Adrenal gland (tissue), 12 donors: ENCODE data around the gene ACAN. TPM values are rescaled to one million over a fixed set of nuclear protein-coding genes. Genes with fewer than 3 reads are reported as not detected.

Experiments used
- DNase-seq, 7 donors: peaks; one replicate each; pipeline ENCODE4 v3.0.0-alpha.2; 2019 to 2020
- H3K27ac ChIP-seq, 5 donors: fragments of 200-600 bp; sonication (generic) in 4 of 5; 1 replicate in 3 of 5; 2 replicates in 2 of 5; pipeline versions ENCODE4 v1.5.1 to v1.8.0; 2016 to 2020; ENCODE audit warnings: mild to moderate bottlenecking in 1 of 5
- H3K27me3 ChIP-seq: fragments of 200-600 bp; 2 replicates; pipeline ENCODE4 v1.8.0; 2021
- H3K36me3 ChIP-seq, 2 donors: fragments of 200-600 bp; replicated peaks in 1 of 2; 1 replicate in 1 of 2; 2 replicates in 1 of 2; pipeline versions ENCODE4 v1.5.1 to v1.8.0; 2018 to 2022
- H3K4me1 ChIP-seq, 2 donors: fragments of 200-600 bp; replicated peaks in 1 of 2; 1 replicate in 1 of 2; 2 replicates in 1 of 2; pipeline versions ENCODE4 v1.5.1 to v1.8.0; 2018 to 2021
- H3K4me3 ChIP-seq, 4 donors: fragments of 200-600 bp; sonication (generic) in 3 of 4; one replicate each; pipeline ENCODE4 v1.5.1; 2016 to 2018
- H3K9me3 ChIP-seq, 3 donors: fragments of 200-600 bp; sonication (generic) in 1 of 3; replicated peaks in 1 of 3; 1 replicate in 2 of 3; 2 replicates in 1 of 3; pipeline versions ENCODE4 v1.5.1 to v1.8.0; 2016 to 2021
- POLR2A ChIP-seq, 2 donors: fragments of 450-650 bp; IDR thresholded peaks; one replicate each; pipeline ENCODE4 v1.6.1; 2017; ENCODE audit warnings: antibody characterized with exemption in 2 of 2, mild to moderate bottlenecking in 2 of 2, moderate library complexity in 1 of 2
- WGBS, 4 donors: extraction: QIAGEN DNeasy Blood & Tissue Kit in 2 of 4; methylation state at CpG; one replicate each; pipeline versions ENCODE4 v1.1.5 to v1.1.7; 2013 to 2017; 5-methylcytosine and 5-hydroxymethylcytosine counted together
- intact Hi-C, 2 donors: fragments of 100-400 bp; cut with DNase I; formaldehyde crosslinking; loops; one replicate each; pipeline versions ENCODE4 v1.14.1 to v1.15.0; 2022 to 2023
- polyA plus RNA-seq, 3 donors: library from polyadenylated mRNA; stranded (reverse); fragments of 200-250 nt in 2 of 3; fragments of 350-450 nt in 1 of 3; fragmentation: Illumina TruSeq in 1 of 3; extraction: RNeasy Lipid Tissue Mini Kit (QIAGEN cat#74804) in 1 of 3; gene quantifications; one replicate each; pipeline ENCODE4 v1.2.3, GENCODE V29; 2013 to 2014
- total RNA-seq, 9 donors: library from RNA; depleted of rRNA in 4 of 9; stranded (reverse); fragments of >200 nt in 4 of 9; fragments of 120-200 nt in 1 of 9; fragmentation: NEBNext Ultra II Directional in 1 of 9; extraction: Animal tissue kit (Norgen Biotek cat#: 25700) in 1 of 9; gene quantifications; one replicate each; pipeline versions ENCODE4 v1.1.0 to v1.2.4, GENCODE V29; 2013 to 2023
- TF ChIP-seq, protein P1 (sequence below), 6 experiments: fragments of 450-650 bp in 4 of 6; fragments of 200-600 bp in 2 of 6; sonication (generic) in 1 of 6; IDR thresholded peaks; 1 replicate in 5 of 6; 2 replicates in 1 of 6; pipeline versions ENCODE4 v1.5.1 to v1.8.0; 2016 to 2021; ENCODE audit warnings: antibody characterized with exemption in 6 of 6, mild to moderate bottlenecking in 2 of 6, moderate library complexity in 1 of 6
- donor health status: healthy with polysubstance abuse.
- donor health status: Bipolar disorder and iron deficiency.
- donor health status: DM: yes; HTN: yes; CAD: no.
- donor health status: DM: no; HTN: no; CAD: no.
- donor health status: DM: no; HTN: no; CAD: no.
- donor health status: DM: yes; HTN: yes; CAD: no.

ACAN gene
- total and polyA plus RNA-seq, 12 donors = 0.04 to 2.4 (median 0.42) TPM

DNA sequence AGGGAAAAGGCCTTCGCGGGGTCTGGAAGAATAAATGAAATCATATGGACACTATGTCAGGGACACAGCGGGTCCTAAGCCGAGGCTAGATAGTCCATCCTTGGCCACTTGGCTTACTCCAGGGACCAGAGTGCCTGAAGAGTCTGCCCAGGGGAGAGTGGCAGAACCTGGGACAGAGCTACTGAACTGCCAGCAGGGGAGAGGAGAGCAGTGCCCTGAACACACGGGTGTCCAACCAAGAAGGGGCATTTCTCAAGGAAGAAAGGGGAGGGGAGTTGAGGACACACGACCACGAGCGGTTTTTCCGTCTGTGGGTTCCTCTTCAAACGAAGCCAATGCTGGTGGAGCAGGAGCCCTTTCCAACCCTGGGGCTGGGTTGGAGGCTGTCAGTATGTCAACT lies 1.0 kb downstream of the ACAN start:
- DNase-seq = no peak
- no peak overlapping the region for H3K27ac ChIP-seq
- intact Hi-C loops = no loop called here
- H3K27me3 ChIP-seq = peaks cover 38% of the 10 kb centered on the region
- no peak overlapping the region for H3K4me3 ChIP-seq
- H3K4me1 ChIP-seq = no peaks in the 10 kb centered on the region
- no peaks in the 10 kb centered on the region for H3K36me3 ChIP-seq
- H3K9me3 ChIP-seq = no peaks in the 10 kb centered on the region
- TF ChIP-seq POLR2A (IDR thresholded peaks at IDR 0.05) = no peak
- TF ChIP-seq, protein P1, sequence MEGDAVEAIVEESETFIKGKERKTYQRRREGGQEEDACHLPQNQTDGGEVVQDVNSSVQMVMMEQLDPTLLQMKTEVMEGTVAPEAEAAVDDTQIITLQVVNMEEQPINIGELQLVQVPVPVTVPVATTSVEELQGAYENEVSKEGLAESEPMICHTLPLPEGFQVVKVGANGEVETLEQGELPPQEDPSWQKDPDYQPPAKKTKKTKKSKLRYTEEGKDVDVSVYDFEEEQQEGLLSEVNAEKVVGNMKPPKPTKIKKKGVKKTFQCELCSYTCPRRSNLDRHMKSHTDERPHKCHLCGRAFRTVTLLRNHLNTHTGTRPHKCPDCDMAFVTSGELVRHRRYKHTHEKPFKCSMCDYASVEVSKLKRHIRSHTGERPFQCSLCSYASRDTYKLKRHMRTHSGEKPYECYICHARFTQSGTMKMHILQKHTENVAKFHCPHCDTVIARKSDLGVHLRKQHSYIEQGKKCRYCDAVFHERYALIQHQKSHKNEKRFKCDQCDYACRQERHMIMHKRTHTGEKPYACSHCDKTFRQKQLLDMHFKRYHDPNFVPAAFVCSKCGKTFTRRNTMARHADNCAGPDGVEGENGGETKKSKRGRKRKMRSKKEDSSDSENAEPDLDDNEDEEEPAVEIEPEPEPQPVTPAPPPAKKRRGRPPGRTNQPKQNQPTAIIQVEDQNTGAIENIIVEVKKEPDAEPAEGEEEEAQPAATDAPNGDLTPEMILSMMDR (IDR thresholded peaks at IDR 0.05) = no peak
- 56 to 63% (median 57%) methylated on average over 10 of the region's 10 CpGs for WGBS, 4 donors

DNA sequence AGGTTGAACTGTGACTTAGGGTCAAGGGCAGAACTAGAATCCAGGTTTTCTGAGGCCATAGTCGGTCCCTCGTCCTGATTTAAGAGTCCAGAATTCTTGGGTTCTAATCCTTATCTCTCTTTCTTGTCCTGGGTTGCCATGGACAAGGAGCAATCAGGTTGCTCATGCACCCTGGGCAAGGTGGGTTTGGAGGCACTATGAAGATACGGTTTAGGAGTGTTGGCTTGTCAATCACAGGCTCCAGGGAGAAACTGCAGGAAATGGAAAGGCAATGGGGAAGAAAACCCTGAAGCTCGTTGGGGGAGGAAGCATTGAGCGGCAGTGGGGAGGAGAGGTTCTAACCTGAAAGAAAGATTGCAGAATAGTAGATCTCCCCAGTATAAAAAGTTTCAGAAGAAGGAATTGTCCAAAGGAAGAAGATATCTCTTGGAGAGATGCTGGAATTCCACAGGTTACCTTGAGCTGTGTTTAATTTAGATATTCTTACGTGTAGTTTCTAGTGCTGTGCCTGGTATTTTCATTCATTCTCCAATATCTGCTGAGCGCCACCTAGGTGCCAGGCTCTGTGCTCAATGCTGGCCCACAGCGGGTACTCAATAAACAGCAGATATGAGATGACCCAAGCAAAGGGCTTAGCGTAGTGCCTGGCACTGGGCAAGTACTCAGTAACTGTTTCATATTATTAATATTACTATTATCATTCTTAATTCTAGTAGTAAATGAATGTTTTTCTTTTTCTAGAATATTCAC lies 2.0 kb downstream of the ACAN start:
- no peak for DNase-seq
- Histone ChIP-seq H3K27me3 (peaks cover 36% of the 10 kb centered on the region), H3K4me3 (no peak overlapping the region), H3K27ac (no peak overlapping the region), H3K4me1 (no peaks in the 10 kb centered on the region), H3K9me3 (no peaks in the 10 kb centered on the region), H3K36me3 (no peaks in the 10 kb centered on the region)
- TF ChIP-seq, protein P1 (IDR thresholded peaks at IDR 0.05) = no peak
- no peak for TF ChIP-seq POLR2A (IDR thresholded peaks at IDR 0.05)
- intact Hi-C loops = no loop called here
- WGBS, 4 donors = 56 to 65% (median 62%) methylated on average over 9 of the region's 9 CpGs

DNA sequence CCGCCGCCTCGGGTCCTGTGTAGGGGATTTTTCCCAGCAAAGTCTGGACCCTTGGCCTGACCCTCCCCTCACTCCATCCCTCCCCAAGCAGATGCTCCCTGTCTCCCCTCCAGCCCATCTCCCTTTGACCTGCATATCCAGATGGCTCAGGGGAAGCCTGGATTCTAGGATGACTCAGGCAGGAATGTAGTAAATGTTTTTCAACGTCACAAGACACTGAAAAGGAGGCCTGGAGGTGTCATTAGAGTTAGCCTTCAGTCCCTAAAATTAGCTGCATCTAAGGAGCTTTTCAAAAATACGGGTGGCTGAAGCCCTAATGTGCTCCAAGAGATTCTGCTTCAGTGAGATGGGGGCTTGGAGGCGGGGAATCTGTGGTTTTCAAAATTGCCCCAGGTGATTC lies 7.2 kb downstream of the ACAN start:
- H3K9me3 ChIP-seq = no peaks in the 10 kb centered on the region
- peaks cover 6% of the 10 kb centered on the region for H3K27me3 ChIP-seq
- no peaks in the 10 kb centered on the region for H3K36me3 ChIP-seq
- intact Hi-C loops = no loop called here
- WGBS, 4 donors = 73 to 85% (median 80%) methylated on average over 6 of the region's 6 CpGs
- H3K27ac ChIP-seq = no peak overlapping the region
- DNase-seq = no peak
- no peaks in the 10 kb centered on the region for H3K4me1 ChIP-seq
- TF ChIP-seq, protein P1 (IDR thresholded peaks at IDR 0.05) = no peak
- TF ChIP-seq POLR2A (IDR thresholded peaks at IDR 0.05) = no peak
- no peak overlapping the region for H3K4me3 ChIP-seq

DNA sequence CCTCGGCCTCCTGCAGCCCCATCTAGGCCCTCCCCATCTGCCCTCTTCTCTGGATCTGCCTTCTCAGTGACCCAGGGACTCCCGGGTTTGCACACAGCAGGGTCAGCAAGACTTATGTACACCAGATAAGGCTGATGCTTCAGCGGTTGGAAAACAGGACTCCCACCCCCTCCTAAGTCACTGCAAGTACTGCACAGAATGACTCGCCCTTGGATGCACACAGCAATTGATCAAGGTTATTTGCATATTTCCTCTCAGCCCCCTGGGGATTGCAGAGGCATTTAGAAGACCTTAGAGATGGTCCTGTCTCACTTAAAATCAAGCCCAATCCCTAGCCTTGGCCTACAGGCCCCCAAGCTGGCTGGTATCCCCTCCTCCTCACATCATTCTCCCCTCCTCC lies 8.9 kb downstream of the ACAN start:
- DNase-seq = no peak
- Histone ChIP-seq H3K9me3 (no peaks in the 10 kb centered on the region), H3K4me1 (no peaks in the 10 kb centered on the region), H3K36me3 (no peaks in the 10 kb centered on the region), H3K27ac (no peak overlapping the region), H3K27me3 (peaks cover 6% of the 10 kb centered on the region), H3K4me3 (no peak overlapping the region)
- intact Hi-C loops = no loop called here
- TF ChIP-seq, protein P1 (IDR thresholded peaks at IDR 0.05) = no peak
- no peak for TF ChIP-seq POLR2A (IDR thresholded peaks at IDR 0.05)
- 44 to 57% (median 53%) methylated on average over 2 to 4 of the region's 4 CpGs for WGBS, 4 donors
